IPS DF 4.7 (cell line): ENCODE results near the gene PYGM.
"Not testable (repeated sequence)": the region's sequence is repeated elsewhere in the genome, so short reads cannot be mapped to it uniquely, and the experiment has no call there.

Experiments used
- DNase-seq: peaks from one replicate; pipeline ENCODE4 v3.0.0-alpha.2; 2013; ENCODE audit warnings: low spot score; ENCODE audit errors: extremely low read depth

The PYGM gene

DNA sequence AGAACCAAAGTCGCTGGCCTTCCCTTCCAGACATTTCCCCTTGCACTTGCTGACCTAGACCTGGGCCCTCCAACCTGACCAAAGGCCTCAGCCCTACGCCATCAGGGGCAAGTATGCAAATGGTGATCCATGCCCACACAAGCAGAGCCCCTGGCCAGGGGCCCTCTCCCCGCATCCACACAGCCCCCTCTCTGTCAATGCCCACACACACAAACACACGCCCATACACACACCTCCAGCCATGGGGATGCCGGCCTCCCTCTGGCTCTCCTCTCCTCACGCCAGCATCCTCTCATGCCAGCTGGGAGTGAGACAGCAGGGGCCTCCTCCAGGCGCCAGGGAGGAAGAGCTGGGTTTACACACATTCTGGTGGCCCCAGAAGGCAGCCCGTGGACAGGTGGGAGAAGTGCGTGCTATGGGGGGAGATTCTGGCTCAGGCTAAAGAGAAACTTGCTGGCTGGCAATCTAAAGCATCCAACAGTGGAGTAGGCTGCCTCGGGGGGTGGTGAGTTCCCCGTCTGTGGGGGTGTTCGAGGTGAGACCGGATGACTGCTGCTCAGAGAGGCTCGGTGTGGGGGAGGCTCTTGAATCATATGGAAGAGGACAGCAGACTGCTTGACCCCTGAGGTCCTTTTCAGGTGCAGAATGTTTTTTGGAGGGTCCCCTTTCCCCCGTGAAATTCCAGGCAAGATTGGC lies 41.5 kb downstream of the PYGM start:
- no peak for DNase-seq

DNA sequence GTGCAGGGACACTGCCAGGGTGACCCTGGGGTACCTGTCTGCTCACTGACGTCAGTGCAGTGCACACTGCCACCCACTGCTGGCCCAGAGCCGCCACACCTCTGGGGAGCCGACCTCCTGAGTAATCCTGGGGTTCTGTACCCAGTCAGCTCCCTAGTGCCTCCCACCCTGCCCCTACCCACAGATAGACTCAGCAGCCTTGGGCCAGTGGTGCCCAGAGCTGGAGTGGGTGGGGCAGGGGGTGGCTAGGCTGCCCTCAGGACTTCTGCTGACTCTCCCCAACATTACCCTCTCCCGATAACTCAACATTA lies 42.6 kb downstream of the PYGM start:
- DNase-seq: no peak

DNA sequence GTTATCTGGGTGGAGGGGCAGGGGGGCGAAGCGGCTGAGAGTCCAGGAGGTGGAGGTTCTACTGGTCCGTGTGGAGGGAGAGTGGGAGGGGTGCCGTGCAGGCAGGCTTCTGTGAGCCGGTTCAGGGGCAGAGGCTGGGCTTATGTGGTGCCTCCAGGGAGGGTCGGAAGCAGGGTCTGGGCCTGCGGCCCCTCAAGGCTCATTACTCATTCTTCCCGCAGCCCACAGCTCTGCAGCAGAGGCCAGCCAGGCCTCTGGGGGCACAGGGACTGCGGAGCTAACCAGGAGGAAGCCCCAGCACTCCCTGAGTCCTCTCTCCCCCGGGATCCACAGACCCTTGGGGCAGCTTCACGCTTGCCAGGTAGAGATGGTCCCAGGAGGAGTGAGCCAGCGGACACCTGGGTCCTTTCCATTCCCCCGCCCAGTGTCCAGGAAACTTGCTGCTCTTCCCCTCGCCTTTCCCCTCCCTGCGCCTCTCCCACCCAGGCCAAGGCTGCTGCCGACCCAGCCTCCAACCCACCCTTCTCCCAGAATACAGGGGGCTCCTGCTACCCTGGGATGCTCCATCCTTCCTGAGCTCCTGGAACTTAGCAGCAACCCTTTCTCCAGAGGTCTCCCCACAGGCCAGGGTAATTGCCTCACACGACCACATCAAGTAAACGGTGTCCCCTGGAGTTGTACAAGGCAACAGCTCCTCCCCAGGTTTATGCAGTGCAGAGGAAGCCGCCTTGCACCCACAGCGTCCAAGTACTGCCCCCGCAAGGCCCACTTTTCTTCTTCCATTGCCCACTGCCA lies 43.1 kb downstream of the PYGM start:
- DNase-seq: no peak

DNA sequence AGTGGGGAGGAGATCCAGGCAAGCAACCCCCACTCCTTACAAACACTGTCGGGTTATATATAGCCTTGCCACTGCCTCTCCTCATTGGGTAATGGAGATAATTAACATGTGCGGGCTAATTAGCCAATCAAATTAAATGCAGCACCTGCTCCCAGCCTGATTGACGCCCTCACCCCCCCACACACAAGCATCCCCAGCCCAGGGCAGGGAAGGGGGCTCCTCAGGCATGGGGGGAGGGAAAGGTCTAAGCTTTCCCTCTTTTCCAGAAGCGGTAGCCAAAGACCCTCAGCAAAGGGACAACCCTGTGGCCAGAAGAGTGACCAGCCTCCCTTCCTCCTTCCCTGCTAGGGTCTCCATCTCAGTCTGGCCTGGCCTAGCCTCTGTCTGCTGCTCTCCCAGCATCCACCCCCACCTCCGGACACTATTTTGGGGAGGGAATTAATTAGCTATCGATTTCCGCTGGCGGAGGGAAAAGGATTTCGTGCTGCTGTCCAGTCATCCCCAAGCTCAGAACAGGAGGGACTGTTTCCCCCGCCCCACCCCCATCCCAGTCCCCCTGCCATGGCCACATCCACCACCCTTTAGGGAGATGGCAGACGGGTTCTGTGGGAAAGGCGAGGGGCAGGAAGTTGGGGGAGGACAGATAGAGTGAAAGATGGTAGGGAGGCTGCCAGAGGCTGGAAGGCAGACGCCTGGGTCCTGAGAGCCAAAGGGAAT lies 43.9 kb downstream of the PYGM start:
- DNase-seq: no peak

DNA sequence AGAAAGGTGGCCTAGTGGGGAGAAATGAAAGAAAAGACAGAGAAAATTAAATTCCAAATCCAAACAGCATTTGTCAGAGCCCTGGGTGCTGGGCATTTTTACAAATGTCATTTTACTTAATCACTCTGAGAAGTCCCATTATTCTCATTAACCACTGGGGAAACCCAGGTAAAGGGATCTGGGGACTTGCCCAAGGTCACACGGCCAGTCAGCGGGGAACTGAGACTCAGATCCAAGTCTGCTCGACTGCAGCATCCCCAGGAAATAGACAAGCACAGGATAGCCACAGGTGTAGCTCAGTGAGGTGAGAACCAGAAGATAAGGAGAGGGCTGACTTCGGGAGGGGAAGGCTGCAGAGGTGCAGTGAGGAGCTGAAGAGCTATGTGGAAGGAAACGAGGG lies 44.7 kb downstream of the PYGM start:
- DNase-seq: no peak

DNA sequence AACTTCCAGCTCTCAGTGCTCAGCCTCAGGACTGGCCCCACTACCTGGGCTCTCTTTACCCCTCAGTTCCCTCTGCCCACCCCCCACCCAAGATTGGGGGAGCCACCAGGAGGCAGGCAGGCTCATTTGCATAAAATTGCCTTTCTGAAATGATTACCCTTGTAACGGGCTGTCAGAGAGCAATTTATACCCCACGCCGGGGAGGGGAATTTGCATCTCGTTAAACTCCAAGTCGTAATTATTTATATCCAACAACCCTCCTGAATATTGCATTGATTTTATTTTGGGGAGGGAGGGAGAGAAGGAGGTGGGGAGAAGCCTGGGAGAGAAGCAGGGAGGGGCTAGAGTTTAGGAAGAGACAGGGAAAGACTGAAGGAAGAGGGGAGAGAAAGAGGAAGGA lies 45.1 kb downstream of the PYGM start:
- no peak for DNase-seq

DNA sequence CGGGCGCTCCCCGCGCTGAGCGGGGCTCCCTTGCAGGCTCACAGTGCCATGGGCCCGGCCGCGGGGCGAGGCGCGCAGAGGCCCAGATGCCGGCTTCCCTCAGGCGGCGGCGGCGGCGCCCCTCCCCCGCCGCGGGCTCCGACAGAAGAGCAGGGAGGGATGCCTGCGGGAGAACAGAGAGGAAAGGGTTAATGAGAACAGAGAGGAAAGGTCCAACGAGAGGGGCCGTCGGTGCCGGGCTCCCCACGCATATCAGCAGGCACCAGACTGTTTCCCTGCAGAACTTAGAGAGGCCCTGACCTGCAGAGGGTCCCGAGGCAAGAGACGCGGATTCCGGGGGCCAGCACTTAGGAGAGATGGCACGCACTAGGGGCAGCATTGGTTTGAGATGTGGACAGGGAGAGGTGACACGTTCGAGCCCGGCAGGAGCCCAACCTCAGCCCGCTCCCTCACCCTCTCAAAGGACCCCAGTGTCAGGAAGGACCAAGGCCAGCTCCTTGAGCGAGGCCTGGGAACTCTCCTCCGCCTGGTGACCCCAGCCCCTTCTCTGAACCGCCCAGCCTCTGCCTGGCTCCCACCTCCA lies 45.9 kb downstream of the PYGM start:
- DNase-seq: no peak

DNA sequence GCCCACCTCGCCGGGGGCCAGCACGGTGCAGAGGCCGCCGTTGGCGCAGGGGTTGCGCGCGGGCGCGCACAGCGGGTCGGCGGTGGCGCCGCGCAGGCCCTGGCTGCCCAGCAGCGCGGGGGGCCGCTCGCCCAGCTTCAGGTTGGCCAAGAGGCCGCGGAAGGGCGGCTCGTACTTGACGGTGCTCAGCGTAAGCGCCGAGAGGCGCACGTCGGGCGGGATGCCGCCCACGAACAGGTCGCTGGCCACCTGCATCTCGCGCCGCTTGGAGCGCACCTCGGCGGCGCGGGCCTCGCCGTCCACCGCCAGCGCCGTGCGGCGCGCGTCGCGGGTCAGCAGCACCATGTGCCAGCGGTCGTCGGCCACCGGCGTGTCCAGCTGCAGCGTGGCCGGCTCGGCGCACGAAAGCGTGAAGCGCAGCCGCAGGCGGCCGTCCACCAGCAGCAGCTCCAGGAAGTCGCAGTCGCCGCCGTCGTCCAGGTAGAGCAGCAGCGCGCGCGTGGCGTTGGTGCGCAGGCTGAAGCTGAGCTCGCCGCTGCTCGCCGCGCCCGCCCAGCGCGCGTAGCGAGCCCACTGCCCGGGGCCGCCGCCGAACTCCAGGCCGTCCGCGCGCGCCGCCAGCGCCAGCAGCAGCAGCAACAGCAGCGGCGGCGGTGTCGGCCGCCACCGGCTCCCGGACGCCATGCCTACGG lies 46.6 kb downstream of the PYGM start:
- no peak for DNase-seq

DNA sequence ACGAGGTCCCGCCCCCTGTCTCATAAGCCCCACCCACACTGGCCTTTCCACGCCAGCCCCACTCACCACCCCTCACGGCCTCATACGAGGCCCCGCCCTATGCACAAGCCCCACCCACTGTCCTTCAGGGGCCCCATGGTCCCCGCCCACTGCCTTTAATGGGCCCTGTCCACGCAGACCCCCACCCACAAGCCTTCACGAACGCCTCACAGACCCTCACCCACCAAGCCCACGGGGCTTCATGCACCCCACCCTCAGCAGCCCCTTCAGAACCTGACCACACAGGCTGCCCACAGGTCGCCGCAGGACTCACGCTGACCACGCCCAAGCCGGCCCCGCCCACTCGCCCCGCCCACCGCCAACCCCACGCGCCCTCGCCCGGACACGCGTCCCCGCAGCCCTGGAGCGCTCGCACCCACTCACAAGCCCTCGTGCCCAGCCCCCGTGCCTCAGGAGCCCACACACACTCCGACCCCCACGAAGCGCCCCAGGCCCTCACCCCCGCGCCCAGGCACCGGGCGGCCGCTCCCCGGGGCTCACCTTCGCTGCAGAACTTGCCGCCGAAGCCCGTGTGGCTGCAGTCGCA lies 47.3 kb downstream of the PYGM start:
- DNase-seq: no peak

DNA sequence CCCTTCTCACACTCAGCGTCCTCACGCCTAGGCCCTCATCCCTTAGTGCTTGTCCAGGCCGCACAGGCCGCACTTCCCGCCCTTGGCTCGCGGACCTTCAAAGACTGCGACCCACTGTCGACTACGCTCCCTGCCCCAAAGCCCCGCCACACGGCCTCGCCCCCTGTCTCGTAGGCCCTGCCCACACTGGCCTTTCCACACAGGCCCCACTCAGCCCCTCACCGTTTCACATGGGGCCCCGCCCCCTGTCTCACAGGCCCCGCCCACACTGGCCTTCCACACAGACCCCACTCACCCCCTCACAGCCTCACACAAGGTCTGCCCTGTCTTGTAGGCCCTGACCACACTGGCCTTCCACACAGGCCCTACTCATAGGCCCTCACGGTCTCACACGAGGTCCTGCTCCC lies 47.8 kb downstream of the PYGM start:
- DNase-seq: no peak

DNA sequence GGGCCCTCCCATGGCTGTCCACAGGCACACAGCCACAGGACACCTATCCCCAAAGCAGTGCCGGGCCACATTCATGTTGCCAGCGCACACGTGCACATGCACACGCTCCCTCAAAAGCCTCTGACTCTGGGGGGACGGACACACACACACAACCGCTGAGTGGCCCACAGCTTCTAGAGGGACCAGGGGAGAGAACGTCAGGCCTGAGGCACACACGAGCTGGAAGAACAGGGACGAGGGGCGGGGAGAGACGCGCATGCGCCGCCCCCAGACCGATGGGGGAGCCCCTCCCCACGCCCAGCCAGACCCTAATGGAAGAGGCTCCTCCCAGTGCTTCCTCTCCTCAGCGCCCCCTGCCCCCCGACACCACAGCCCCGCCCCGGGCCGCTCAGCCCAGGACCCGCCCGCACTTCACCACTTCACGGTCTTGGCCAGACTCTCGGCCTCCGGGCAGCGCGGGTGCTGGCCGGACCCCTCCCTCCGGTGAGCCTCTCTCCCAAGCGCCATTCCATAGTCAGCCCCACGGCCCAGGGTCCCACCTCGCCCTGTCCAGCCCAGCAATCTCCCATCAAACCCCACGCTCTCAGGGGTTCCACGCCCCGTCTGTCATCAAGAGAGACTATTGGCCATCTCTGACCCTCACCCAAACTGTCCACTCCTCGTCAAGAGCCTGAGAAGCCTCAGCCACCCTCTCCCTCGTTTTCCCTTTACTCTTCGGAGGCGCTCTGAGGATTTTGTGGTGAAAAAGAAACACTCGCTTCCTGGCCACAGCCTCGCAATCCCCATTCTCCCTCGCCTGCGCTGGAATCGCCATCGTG lies 48.4 kb downstream of the PYGM start:
- no peak for DNase-seq

DNA sequence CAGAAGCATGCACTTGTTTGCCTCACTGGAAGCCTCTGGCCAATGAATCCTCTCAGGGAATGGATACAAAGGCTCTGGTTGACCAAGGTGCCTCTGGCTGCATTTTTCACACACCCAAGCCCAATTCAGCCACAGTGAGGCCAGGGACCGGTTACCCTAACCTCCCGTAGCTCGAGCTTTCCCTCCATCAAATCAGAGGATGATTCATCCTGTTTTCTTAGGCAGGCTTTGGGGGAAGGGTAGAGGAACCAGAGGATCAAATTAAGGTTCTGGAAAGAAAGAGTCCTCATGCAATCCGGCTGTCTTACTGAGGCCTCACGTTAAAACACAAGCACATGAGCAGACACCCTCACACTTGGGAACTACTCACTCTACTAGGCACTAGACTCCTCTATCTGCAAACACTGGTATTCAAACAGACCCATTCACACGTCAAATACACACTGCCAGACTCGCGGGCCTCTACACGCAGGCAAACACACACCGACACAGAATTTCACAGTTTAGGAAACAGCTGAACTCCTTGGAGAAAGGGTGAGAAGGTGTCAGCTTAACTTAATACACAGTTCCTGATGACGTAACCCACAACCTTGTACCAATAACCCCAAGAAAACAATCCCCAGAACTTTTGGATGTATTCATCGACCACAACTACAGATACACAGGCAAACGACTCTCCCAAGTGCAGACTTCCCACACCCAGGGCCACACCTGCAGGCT lies 49.2 kb downstream of the PYGM start:
- no peak for DNase-seq

DNA sequence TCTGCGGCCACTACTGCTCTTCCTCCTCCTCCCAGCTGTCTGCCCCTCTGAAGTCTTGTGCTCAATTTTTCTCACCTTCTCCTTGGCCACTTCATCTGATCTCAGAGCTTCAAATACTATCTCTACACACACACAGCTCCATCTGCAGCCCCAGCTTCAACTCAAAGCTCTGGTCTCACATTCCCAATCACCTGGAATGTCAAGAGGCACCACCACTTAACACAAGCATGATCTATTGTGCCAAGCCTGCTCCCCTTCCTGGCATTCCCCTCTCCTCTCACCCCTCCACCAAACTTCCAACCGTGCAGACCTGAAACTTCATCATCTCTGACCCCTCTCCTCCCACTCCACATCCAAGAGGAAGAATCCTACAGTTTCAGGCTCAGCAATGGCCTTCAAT lies 54.3 kb downstream of the PYGM start:
- DNase-seq: no peak

DNA sequence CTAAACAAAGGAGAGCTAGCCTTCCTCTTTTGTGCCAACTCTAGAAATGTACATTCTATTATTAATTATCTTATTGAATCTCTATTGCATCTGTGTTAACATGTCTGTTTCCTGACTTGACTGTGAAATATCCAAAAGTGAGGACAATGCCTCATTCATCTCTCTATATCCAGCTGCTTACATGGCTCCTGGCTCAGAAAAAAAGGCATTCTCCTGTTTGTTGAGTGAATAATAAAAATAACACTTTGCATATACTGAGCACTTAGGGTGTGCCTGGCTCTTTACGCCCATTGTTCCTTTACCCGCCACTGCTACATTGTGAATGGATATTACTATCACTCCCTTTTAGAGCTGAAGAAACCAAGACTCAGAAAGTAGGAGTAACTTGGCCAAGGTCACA lies 56.7 kb downstream of the PYGM start:
- no peak for DNase-seq

DNA sequence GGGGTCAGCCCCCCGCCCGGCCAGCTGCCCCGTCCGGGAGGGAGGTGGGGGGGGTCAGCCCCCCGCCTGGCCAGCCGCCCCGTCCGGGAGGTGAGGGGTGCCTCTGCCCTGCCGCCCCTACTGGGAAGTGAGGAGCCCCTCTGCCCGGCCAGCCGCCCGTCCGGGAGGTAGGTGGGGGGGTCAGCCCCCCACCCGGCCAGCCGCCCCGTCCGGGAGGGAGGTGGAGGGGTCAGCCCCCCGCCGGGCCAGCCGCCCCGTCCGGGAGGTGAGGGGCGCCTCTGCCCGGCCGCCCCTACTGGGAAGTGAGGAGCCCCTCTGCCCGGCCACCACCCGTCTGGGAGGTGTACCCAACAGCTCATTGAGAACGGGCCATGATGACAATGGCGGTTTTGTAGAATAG lies 57.8 kb downstream of the PYGM start:
- DNase-seq: not testable (repeated sequence)

DNA sequence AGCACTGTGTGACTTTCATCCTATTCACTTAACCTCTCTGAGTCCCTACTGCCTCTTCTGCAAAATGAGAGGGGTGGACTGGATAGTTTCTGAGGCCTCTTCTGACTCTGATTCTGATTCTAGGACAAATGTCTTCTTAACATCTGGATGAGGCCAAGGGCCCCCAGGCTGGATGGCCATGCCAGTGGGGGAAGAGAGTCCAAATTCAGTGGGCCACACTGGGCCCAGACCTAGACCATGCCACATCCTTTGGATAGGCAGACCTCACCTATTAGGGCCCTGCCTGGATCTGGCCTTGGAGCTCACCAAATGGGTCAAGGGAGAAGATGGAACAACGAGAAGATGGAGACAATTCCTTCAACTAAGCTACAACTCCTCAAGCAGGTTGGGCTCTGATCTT lies 61.3 kb downstream of the PYGM start:
- DNase-seq: no peak

DNA sequence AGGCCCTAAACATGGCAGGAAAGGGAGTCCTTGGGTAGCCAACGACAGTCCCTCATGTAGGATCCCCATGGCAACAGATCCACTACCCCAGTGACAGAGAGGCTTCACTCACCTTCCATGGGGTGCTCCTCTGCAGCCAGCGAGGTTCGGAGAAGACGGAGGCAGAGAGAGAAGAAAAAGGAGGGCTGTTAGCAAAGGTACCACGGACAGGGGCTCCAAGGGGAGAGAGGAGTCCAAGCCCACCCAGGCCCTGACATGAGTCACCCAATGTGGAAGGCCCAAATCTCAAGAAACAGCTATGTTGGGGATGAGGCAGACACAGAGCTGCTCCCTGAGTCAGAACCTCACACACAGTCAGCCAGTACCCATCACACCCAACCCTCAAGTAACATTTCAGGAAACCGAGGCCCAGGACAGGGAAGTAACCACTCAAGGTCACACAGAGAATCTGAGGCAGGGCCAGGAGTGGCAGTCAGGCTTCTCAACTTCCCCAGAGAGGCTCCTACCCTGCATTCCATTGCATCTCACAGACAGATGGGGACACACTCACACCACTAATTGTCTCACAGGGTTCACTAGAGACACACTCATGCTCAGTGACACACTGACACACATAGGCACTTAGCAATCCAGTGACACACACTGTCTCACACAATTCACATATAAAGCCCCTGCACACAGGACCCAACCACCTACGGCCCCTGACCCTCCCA lies 62.0 kb downstream of the PYGM start:
- DNase-seq: no peak
